ENCODE data around the gene SP110. TPM values are rescaled to one million over a fixed set of nuclear protein-coding genes. Genes with fewer than 3 reads are reported as not detected.

The SP110 gene
- total RNA-seq, 1 donor from 2014 or later: 40.5 TPM

- DNase-seq (ENCODE audit: low spot score) (no peak), ATAC-seq (no peak)
- intact Hi-C loops (cut with DNase I): no loop called here
Observed at GRCh38 chr2:230178546-230179485, 41.0 kb downstream of the SP110 start.

- ATAC-seq (no peak), DNase-seq (ENCODE audit: low spot score) (no peak)
- intact Hi-C loops (cut with DNase I): no loop called here
Observed at GRCh38 chr2:230176996-230177395, 42.8 kb downstream of the SP110 start.

GRCh38 chr2:230174466-230174865 lies 45.3 kb downstream of the SP110 start:
- intact Hi-C loops (cut with DNase I): no loop called here
- ATAC-seq: no peak
- no peak for DNase-seq (ENCODE audit: low spot score)

GRCh38 chr2:230172852-230173251 lies 46.9 kb downstream of the SP110 start:
- intact Hi-C loops (cut with DNase I): no loop called here
- DNase-seq (ENCODE audit: low spot score): no peak
- no peak for ATAC-seq

- intact Hi-C loops (cut with DNase I): no loop called here
- DNase-seq (ENCODE audit: low spot score) (no peak), ATAC-seq (no peak)
Observed at GRCh38 chr2:230172156-230172555, 47.6 kb downstream of the SP110 start.

- DNase-seq (ENCODE audit: low spot score) (no peak), ATAC-seq (no peak)
- intact Hi-C loops (cut with DNase I): no loop called here
Observed at GRCh38 chr2:230170532-230170931, 49.3 kb downstream of the SP110 start.

- no peak for DNase-seq (ENCODE audit: low spot score)
- ATAC-seq: no peak
- intact Hi-C loops (cut with DNase I): no loop called here
Observed at GRCh38 chr2:230166557-230167170, 53.1 kb downstream of the SP110 start.

GRCh38 chr2:230164139-230164538 lies 55.6 kb downstream of the SP110 start:
- no peak for DNase-seq (ENCODE audit: low spot score)
- intact Hi-C loops (cut with DNase I): loop anchor here (5.0 kb wide), 1 partner anchor 157 kb away; no protein-coding TSS in a partner anchor

GRCh38 chr2:230162981-230163380 lies 56.8 kb downstream of the SP110 start:
- intact Hi-C loops (cut with DNase I): loop anchor here (5.0 kb wide), 1 partner anchor 156 kb away; no protein-coding TSS in a partner anchor
- DNase-seq (ENCODE audit: low spot score): no peak
- ATAC-seq: no peak

More at GRCh38 chr2:230164139-230164538, 55.6 kb downstream of the SP110 start:
- no peak for ATAC-seq

GRCh38 chr2:230161184-230161583 lies 58.6 kb downstream of the SP110 start:
- intact Hi-C loops (cut with DNase I): loop anchor here (5.0 kb wide), 1 partner anchor 154 kb away; no protein-coding TSS in a partner anchor
- no peak for ATAC-seq
- no peak for DNase-seq (ENCODE audit: low spot score)

GRCh38 chr2:230160112-230160660 lies 59.6 kb downstream of the SP110 start:
- no peak for DNase-seq (ENCODE audit: low spot score)
- peak; percentile 51 for ATAC-seq
- intact Hi-C loops (cut with DNase I): loop anchor here (5.0 kb wide), 1 partner anchor 153 kb away; no protein-coding TSS in a partner anchor

- ATAC-seq (no peak), DNase-seq (ENCODE audit: low spot score) (no peak)
- intact Hi-C loops (cut with DNase I): no loop called here
Observed at GRCh38 chr2:230158468-230158867, 61.3 kb downstream of the SP110 start.

GRCh38 chr2:230156782-230157699 lies 62.7 kb downstream of the SP110 start:
- no peak for ATAC-seq
- DNase-seq (ENCODE audit: low spot score): no peak
- intact Hi-C loops (cut with DNase I): no loop called here

GRCh38 chr2:230155359-230155758 lies 64.4 kb downstream of the SP110 start:
- DNase-seq (ENCODE audit: low spot score) (no peak), ATAC-seq (no peak)
- intact Hi-C loops (cut with DNase I): no loop called here

- intact Hi-C loops (cut with DNase I): no loop called here
- no peak for ATAC-seq
Observed at GRCh38 chr2:230153390-230153976, 66.3 kb downstream of the SP110 start.

GRCh38 chr2:230152334-230152733 lies 67.5 kb downstream of the SP110 start:
- no peak for ATAC-seq
- intact Hi-C loops (cut with DNase I): no loop called here
- no peak for DNase-seq (ENCODE audit: low spot score)

More at GRCh38 chr2:230153390-230153976, 66.3 kb downstream of the SP110 start:
- DNase-seq (ENCODE audit: low spot score): no peak

- no peak for ATAC-seq
- intact Hi-C loops (cut with DNase I): no loop called here
- DNase-seq (ENCODE audit: low spot score): no peak
Observed at GRCh38 chr2:230144355-230144754, 75.4 kb downstream of the SP110 start.

- no peak for DNase-seq (ENCODE audit: low spot score)
- intact Hi-C loops (cut with DNase I): no loop called here
- no peak for ATAC-seq
Observed at GRCh38 chr2:230140667-230141066, 79.1 kb downstream of the SP110 start.

Data from sciatic nerve (tissue), 2 donors.